B cell (primary cell): ENCODE measurements around the gene HSPBP1. TPM values are rescaled to one million over a fixed set of nuclear protein-coding genes. Genes with fewer than 3 reads are reported as not detected.

Source experiments
- ATAC-seq: fragments of 200-7000 bp; cut with Tn5 transposase; one replicate; pipeline ENCODE4 v1.10.0; 2021; ENCODE audit warnings: low read depth, mild to moderate bottlenecking, moderate number of reproducible peaks, moderate library complexity
- CTCF ChIA-PET: fragments of 350-600 bp; sonication (Branson Sonifier 250); formaldehyde crosslinking; loops from one replicate; lab custom pipeline; 2021; ENCODE audit warnings: antibody characterized with exemption, inconsistent platforms; lab: Charles Lee
- POLR2A ChIA-PET: fragments of 350-600 bp; sonication (Branson Sonifier 250); formaldehyde crosslinking; loops from one replicate; lab custom pipeline; 2021; ENCODE audit warnings: antibody characterized with exemption; lab: Charles Lee
- DNase-seq: peaks from one replicate; pipeline ENCODE4 v3.0.0; 2013
- H2AFZ ChIP-seq: 2 replicates; pipeline ENCODE4 v1.6.1; 2012; ENCODE audit warnings: mild to moderate bottlenecking, low read depth, low read length; ENCODE audit not compliant: insufficient read depth, poor library complexity, severe bottlenecking
- H3K27ac ChIP-seq, 2 donors: 1 replicate in 1 of 2; 2 replicates in 1 of 2; pipeline ENCODE4 v1.5.1; 2012 to 2013; ENCODE audit warnings: low read length in 2 of 2, mild to moderate bottlenecking in 2 of 2, moderate library complexity in 1 of 2
- H3K27me3 ChIP-seq, 4 experiments: fragments of 200-600 bp in 1 of 4; sonication (generic) in 1 of 4; replicated peaks in 1 of 4; 1 replicate in 2 of 4; 2 replicates in 2 of 4; pipeline versions ENCODE4 v1.6.1 to v1.7.0; 2013 to 2016; ENCODE audit warnings: low read length in 3 of 4, mild to moderate bottlenecking in 2 of 4, mixed read lengths in 1 of 4, moderate library complexity in 1 of 4; ENCODE audit not compliant: insufficient read depth in 4 of 4, control insufficient read depth in 3 of 4; ENCODE audit errors: control extremely low read depth in 1 of 4
- H3K36me3 ChIP-seq, 2 experiments: replicated peaks in 1 of 2; 1 replicate in 1 of 2; 2 replicates in 1 of 2; pipeline versions ENCODE4 v1.6.1 to v1.7.1; 2013; ENCODE audit warnings: low read length in 1 of 2; ENCODE audit not compliant: insufficient read depth in 2 of 2, control insufficient read depth in 1 of 2; ENCODE audit errors: control extremely low read depth in 1 of 2, extremely low read depth in 1 of 2
- H3K4me1 ChIP-seq, 2 donors: fragments of 200-600 bp in 1 of 2; sonication (generic) in 1 of 2; 1 replicate in 1 of 2; 2 replicates in 1 of 2; pipeline versions ENCODE4 v1.5.1 to v1.6.1; 2013 to 2017; ENCODE audit warnings: low read length in 2 of 2; ENCODE audit not compliant: control insufficient read depth in 2 of 2, insufficient read depth in 2 of 2
- H3K4me2 ChIP-seq: replicated peaks from 2 replicates; pipeline ENCODE3; 2012; ENCODE audit warnings: mild to moderate bottlenecking, low read depth, low read length; ENCODE audit not compliant: poor library complexity, severe bottlenecking
- H3K4me3 ChIP-seq, 5 experiments: fragments of 200-600 bp in 1 of 5; sonication (generic) in 1 of 5; 1 replicate in 3 of 5; 2 replicates in 2 of 5; pipeline versions ENCODE4 v1.5.1 to v1.7.0; 2011 to 2016; ENCODE audit warnings: low read length in 4 of 5, mild to moderate bottlenecking in 4 of 5, low read depth in 2 of 5, control low read depth in 1 of 5, moderate library complexity in 1 of 5; ENCODE audit not compliant: insufficient read depth in 1 of 5; ENCODE audit errors: control extremely low read depth in 1 of 5, extremely low read depth in 1 of 5
- H3K79me2 ChIP-seq: fragments of 200-600 bp; sonication (generic); one replicate; pipeline ENCODE4 v1.6.0; 2016; ENCODE audit warnings: low read length; ENCODE audit not compliant: control insufficient read depth, insufficient read depth
- H3K9ac ChIP-seq: fragments of 200-600 bp; sonication (generic); 2 replicates; pipeline ENCODE4 v1.6.1; 2017; ENCODE audit warnings: mild to moderate bottlenecking, low read length, moderate library complexity
- H3K9me3 ChIP-seq, 3 donors: one replicate each; pipeline versions ENCODE4 v1.6.1 to v1.7.1; 2013; ENCODE audit warnings: low read length in 2 of 3; ENCODE audit not compliant: control insufficient read depth in 2 of 3, insufficient read depth in 1 of 3; ENCODE audit errors: control extremely low read depth in 1 of 3
- H4K20me1 ChIP-seq: 2 replicates; pipeline ENCODE4 v1.6.0; 2012; ENCODE audit warnings: mild to moderate bottlenecking, low read length; ENCODE audit not compliant: insufficient read depth, control insufficient read depth, poor library complexity, severe bottlenecking
- H3K27ac Mint-ChIP-seq: one replicate; pipeline ENCODE4 v1.8.0; 2021; ENCODE audit warnings: mixed read lengths
- H3K27me3 Mint-ChIP-seq: one replicate; pipeline ENCODE4 v1.8.0; 2021; ENCODE audit warnings: mixed read lengths
- H3K4me1 Mint-ChIP-seq: one replicate; pipeline ENCODE4 v1.8.0; 2021; ENCODE audit warnings: mixed read lengths
- H3K4me3 Mint-ChIP-seq: one replicate; pipeline ENCODE4 v1.8.0; 2021; ENCODE audit warnings: mixed read lengths
- H3K9me3 Mint-ChIP-seq: one replicate; pipeline ENCODE4 v1.8.0; 2022; ENCODE audit warnings: mixed read lengths; ENCODE audit not compliant: insufficient read depth
- CTCF ChIP-seq: fragments of 200-600 bp; IDR thresholded peaks from one replicate; pipeline ENCODE4 v1.8.0; 2022; ENCODE audit warnings: antibody characterized with exemption, mild to moderate bottlenecking
- EZH2 ChIP-seq: IDR thresholded peaks from 2 replicates; pipeline ENCODE4 v1.6.1; 2012; ENCODE audit warnings: borderline replicate concordance, low read depth, mild to moderate bottlenecking, moderate library complexity, low read length; ENCODE audit not compliant: insufficient read depth, poor library complexity, severe bottlenecking
- WGBS: methylation state at CpG from one replicate; pipeline ENCODE4 v1.1.5; 2013; ENCODE audit warnings: missing lambda C conversion rate; ENCODE audit not compliant: insufficient coverage; 5-methylcytosine and 5-hydroxymethylcytosine counted together
- intact Hi-C: fragments of 100-400 bp; cut with micrococcal nuclease; formaldehyde crosslinking; loops from one replicate; pipeline ENCODE4 v1.10.0; 2022
- polyA plus RNA-seq: library from polyadenylated mRNA; depleted of rRNA; stranded (reverse); fragments of >200 nt; gene quantifications from 2 replicates; pipeline ENCODE4 v1.2.3, GENCODE V29; 2012
- total RNA-seq, 2 donors: library from RNA; stranded (reverse); fragments of 120-200 nt in 1 of 2; gene quantifications; 1 replicate in 1 of 2; 2 replicates in 1 of 2; pipeline versions ENCODE4 v1.2.3 to v1.2.4, GENCODE V29; 2013 to 2022

HSPBP1 gene
- total and polyA plus RNA-seq, 2 donors (not counting 1 experiment from before 2014, with no cell fraction given) = 15.6 to 19.0 TPM

DNA sequence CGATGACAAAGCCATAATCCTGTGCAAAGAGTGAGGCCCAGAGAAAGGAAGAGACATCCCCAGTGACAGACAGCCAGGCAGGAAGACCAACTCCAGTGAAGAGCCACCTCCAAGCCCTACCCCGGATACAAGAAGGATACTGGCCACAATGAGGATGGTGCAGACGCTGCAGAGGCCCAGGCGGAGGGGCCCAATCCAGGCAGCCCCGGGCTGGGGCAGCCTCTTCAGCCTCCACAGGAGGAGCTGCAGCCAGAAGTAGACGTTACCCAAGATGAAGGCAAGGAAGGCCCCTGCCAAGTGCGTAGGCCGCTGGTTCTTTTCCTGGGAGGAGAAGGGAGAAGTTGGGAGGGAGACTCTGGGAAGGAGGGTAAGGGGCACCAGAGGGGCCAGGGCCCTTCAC is 36.7 kb upstream of the HSPBP1 start:
- Histone ChIP-seq H3K4me1 (no peaks in the 10 kb centered on the region), H3K27me3 (peaks cover 0 to 4% (median 0%) of the 10 kb centered on the region in 4 experiments), H3K36me3 (no peaks in the 10 kb centered on the region), H3K27ac (no peak overlapping the region), H3K9me3 (no peaks in the 10 kb centered on the region), H2AFZ (no peak overlapping the region), H3K4me3 (no peak overlapping the region), H3K4me2 (no peak overlapping the region), H3K9ac (no peak overlapping the region), H3K79me2 (no peaks in the 10 kb centered on the region), H4K20me1 (no peaks in the 10 kb centered on the region)
- intact Hi-C loops = no loop called here
- TF ChIP-seq CTCF (no peak), EZH2 (no peak)
- Mint-ChIP-seq H3K27ac (no peak overlapping the region), H3K4me1 (no peaks in the 10 kb centered on the region), H3K27me3 (peaks cover 1% of the 10 kb centered on the region), H3K4me3 (no peak overlapping the region), H3K9me3 (no peaks in the 10 kb centered on the region)
- 91% methylated on average over 7 of the region's 8 CpGs for WGBS
- POLR2A ChIA-PET = no interaction called here
- CTCF ChIA-PET = no interaction called here
- no peak for DNase-seq
- ATAC-seq = no peak

GRCh38 chr19:55315956-55316525 is 36.1 kb upstream of the HSPBP1 start:
- ATAC-seq = no peak
- H3K27me3 Mint-ChIP-seq = no peaks in the 10 kb centered on the region
- no peak overlapping the region for H3K9ac ChIP-seq
- H3K27me3 ChIP-seq = no peaks in the 10 kb centered on the region
- H3K4me1 Mint-ChIP-seq = no peaks in the 10 kb centered on the region
- H3K36me3 ChIP-seq = no peaks in the 10 kb centered on the region
- ChIA-PET POLR2A (no interaction called here), CTCF (no interaction called here)
- H3K4me3 ChIP-seq = no peak overlapping the region
- no peak overlapping the region for H3K4me2 ChIP-seq
- H3K9me3 ChIP-seq = no peaks in the 10 kb centered on the region
- H3K4me3 Mint-ChIP-seq = no peak overlapping the region
- no peaks in the 10 kb centered on the region for H4K20me1 ChIP-seq
- H3K9me3 Mint-ChIP-seq = no peaks in the 10 kb centered on the region
- DNase-seq = no peak
- H3K4me1 ChIP-seq = no peaks in the 10 kb centered on the region
- no peak overlapping the region for H3K27ac Mint-ChIP-seq
- WGBS = 90% methylated on average over 13 of the region's 13 CpGs
- H3K27ac ChIP-seq = no peak overlapping the region
- intact Hi-C loops = no loop called here
- TF ChIP-seq EZH2 (no peak), CTCF (no peak)
- no peak overlapping the region for H2AFZ ChIP-seq
- no peaks in the 10 kb centered on the region for H3K79me2 ChIP-seq
